ENCODE data around the gene GLT1D1. TPM values are rescaled to one million over a fixed set of nuclear protein-coding genes. Genes with fewer than 3 reads are reported as not detected.

Gene GLT1D1
- total RNA-seq = not detected in 2 replicates

DNA sequence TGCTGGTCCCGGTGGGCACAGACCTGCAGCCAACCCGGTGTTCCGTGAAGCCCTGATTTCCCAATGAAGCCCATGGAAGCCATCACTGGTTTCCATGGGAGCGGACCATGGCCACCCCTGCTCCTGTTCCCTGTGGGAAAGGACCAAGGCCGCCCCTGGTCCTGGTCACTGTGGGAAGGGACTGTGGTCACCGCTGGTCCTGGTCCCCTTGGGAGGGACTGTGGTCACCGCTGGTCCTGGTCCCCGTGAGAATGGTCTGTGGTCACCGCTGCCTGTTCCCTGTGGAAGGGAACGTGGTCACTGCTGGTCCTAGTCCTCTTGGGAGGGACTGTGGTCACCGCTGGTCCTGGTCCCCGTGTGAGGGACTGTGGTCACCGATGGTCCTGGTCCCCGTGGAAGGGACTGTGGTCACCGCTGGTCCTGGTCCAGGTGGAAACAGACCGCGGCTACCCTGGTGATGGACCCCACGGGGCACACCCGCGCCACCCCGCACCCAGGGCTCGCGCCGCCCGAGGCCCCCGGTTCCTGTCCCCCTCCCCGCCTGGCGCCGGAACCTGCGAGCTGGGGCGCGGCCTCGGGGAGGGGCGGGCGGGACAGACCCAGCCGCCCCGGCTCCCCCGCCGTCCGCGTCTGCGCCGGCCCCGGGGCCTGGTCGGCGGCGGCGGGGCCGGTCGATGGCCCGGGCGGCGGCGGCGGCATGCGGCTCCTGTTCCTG, at the start of gene GLT1D1:
TSS of gene GLT1D1 (plus strand) at position 594 of the 715 bp plus-strand sequence. CDS start at position 698, 104 bp downstream.

DNA sequence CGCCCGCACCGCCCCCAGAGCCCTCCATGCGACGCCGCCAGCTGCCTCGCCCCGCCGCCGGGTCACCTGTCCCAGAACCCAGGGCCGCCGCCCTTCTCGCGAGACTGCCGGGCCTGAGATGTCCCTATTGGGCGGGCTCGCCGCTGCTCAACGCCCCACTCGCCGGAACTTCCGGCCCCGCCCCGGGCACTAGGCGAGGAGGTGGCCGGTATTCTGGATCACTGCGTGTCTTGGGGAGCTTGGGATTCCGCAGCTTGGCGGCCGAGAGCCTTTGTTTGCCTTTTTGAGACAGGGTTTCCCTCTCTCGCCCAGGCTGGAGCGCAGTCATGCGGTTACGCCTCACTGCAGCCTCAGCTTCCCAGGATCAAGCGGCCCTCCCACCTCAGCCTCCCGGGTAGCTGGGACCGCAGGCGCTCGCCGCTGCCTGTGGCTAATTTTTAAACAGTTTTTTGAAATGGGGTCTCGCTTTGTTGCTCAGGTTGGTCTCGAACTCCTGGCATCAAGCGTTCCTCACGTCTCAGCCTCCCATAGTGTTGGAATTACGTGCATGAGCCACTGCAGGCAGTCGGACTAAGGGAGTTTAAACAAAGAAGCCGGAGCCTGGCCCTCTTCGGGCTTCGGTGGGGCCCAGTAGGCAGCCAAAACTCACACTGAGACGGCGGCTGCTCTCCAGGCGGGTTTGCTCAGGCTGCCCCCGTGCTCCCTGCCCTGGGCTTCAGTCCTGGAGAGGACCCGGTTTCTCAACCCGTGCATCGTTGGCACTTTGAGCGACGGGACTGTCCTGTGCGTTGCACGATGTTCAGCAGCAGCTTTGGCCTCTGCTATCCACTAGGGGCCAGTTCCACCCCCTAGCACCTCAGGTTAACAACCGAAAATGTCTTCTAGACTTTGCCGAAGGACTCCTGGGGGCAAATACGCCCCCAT, 29.1 kb upstream of the GLT1D1 start, which contains the start of gene SLC15A4:
TSS of gene SLC15A4 (minus strand) at position 43 of the 924 bp plus-strand sequence. CDS start at position 28, 15 bp downstream.

Other genes starting within 250 kb of the GLT1D1 start
- gene SLC15A4, start 29.5 kb upstream of the GLT1D1 start, total RNA-seq = 47.4 and 50.1 TPM in 2 replicates

All from aortic smooth muscle cell (primary cell).